MG63 (cell line): Measurements from ENCODE around the gene MUC5B. TPM values are rescaled to one million over a fixed set of nuclear protein-coding genes. Genes with fewer than 3 reads are reported as not detected.

Experiments used
- DNase-seq: peaks from one replicate; pipeline ENCODE4 v3.0.0-alpha.2; 2020
- H3K27me3 ChIP-seq: fragments of 250-450 bp; sonication (Bioruptor Pico); 2 replicates; pipeline ENCODE4 v1.5.1; 2020; ENCODE audit warnings: mild to moderate bottlenecking, moderate library complexity
- H3K36me3 ChIP-seq: fragments of 250-450 bp; sonication (Bioruptor Pico); 2 replicates; pipeline ENCODE4 v1.5.1; 2020; ENCODE audit warnings: mild to moderate bottlenecking, moderate library complexity
- H3K4me3 ChIP-seq: fragments of 250-450 bp; sonication (Bioruptor Pico); 2 replicates; pipeline ENCODE4 v1.5.1; 2020; ENCODE audit warnings: mild to moderate bottlenecking, moderate library complexity
- H3K9me3 ChIP-seq: fragments of 250-450 bp; sonication (Bioruptor Pico); 2 replicates; pipeline ENCODE4 v1.5.1; 2020; ENCODE audit warnings: mild to moderate bottlenecking, moderate library complexity
- total RNA-seq: library from RNA; depleted of rRNA; stranded (reverse); fragments of >200 nt; shearing (Covaris generic); gene quantifications from 2 replicates; pipeline ENCODE4 v1.2.3, GENCODE V29; 2014; ENCODE audit warnings: low replicate concordance

The MUC5B gene
- total RNA-seq, 1 experiment from 2014 or later = not detected

DNA sequence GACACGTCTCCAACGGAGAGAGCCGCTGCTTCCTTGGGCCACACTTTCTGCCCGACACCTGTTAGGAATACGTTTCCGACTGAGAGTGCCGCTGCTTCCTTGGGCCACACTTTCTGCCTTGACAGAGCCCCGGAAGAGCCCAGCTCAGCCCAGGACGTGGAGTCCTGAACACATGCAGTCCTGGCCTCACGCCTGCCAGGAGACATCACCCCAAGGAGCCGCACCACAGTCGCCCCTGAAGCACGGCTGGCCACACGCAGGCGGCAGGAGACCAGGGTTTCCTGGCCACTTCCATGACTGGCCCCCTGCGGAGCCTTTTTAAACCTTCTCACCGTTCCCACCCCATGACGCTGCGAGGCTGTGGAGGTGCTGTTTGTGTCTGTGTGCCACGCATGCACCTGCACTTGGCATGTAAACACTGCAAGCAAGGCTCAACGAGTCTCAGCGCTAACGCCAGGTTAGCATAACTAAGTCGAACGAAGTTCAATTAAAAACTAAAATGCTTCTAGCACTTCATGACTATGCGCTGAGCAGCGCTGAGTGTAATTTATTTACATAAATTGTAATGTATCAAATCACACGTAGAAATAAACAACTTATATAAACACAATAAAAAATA lies 77.8 kb downstream of the MUC5B start:
- Histone ChIP-seq H3K27me3 (no peaks in the 10 kb centered on the region), H3K36me3 (no peaks in the 10 kb centered on the region; the same call in 1 of the 2 replicates), H3K4me3 (no peak overlapping the region), H3K9me3 (no peaks in the 10 kb centered on the region)
- no peak for DNase-seq

DNA sequence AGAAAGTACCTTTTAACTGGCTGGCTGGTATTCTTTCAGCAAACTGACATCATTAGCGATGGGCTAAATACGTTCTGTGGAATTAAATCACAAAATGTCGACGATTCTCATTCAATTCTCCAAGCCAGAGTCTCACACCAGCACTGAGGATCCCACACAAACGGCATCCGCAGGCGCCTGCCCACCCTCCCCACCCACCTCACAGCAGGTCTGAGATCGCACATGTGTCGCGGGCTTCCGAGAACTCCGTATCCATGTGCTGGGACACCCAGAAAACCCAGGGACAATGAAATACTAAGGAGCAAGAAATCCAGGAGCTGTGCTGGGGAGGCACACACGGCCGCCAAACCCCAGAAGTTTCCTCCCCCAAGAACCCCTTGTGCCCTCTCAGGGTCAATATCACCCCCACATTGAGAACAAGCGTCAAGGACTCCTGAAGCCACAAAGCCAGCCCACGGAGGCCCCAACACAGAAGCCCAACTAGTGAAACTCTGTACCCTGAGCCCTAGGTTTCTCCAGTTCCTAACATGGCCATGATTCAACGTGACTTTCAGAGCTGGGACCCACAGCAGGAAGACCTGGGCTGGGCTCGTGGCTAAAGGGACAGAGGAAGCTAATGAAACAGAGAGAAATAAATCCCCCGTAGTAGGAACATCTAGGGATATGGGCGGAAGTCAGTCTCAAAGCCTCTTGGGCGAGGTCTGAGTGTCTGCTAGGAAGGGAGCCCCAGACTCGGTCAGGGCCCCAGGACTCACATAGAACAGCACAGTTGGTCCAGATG lies 78.5 kb downstream of the MUC5B start:
- Histone ChIP-seq H3K4me3 (no peak overlapping the region), H3K27me3 (no peaks in the 10 kb centered on the region), H3K36me3 (no peaks in the 10 kb centered on the region; the same call in 1 of the 2 replicates), H3K9me3 (no peaks in the 10 kb centered on the region)
- no peak for DNase-seq

DNA sequence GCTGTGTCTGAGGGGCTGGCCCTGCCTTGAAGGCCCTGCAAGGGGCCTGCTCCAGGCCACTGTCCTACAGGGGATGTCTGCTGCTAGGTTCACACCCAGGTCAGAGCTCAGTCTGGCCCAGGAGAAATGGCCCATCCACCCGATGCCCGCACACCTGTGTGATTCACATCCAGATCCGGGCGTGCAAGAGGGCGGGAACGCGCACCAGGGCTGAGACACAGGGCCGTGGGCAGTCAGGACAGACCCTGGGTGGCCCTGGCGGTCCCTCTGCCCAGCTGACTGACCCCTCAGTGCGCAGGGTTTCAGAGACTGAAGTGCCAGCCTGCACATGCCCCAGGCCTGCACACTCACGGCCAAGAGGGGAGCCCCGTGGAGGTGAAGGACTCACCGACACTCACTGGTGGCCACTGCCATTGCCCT lies 79.2 kb downstream of the MUC5B start:
- H3K9me3 ChIP-seq = no peaks in the 10 kb centered on the region
- no peaks in the 10 kb centered on the region; the same call in 1 of the 2 replicates for H3K36me3 ChIP-seq
- H3K27me3 ChIP-seq = no peaks in the 10 kb centered on the region
- DNase-seq = no peak
- H3K4me3 ChIP-seq = no peak overlapping the region

DNA sequence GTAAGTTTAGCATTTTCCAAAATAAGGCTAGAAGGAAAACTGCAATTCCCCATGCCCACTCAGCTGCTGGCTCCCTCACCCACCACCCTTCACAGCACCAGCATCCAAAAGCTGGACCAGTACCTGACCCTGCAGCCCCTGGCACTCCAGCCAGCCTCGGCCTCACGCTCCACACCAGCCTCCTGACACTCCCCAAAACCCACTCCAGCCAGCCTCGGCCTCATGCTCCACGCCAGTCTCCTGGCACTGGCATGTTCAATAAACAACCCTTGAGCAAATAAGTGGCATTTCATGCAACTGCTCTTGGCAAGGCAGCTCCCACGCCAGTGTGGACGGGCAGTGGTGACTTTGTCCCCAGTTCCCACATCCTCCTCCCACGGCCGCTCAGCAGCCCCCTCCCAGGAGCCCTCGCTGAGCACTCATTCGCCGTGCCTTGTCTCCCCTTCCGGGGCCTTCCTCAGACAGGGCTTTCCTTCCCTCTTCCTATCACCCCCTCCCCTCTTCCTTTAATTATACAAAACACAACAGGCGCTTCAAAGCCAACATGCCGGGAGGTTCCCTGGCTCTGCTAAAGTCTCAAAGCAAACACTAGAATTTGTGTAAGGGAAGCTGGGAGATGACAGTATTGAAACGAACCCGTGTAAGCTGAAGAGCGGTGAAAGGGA lies 79.7 kb downstream of the MUC5B start:
- Histone ChIP-seq H3K27me3 (no peaks in the 10 kb centered on the region), H3K4me3 (no peak overlapping the region), H3K36me3 (peaks cover 2% of the 10 kb centered on the region), H3K9me3 (no peaks in the 10 kb centered on the region)
- no peak for DNase-seq

DNA sequence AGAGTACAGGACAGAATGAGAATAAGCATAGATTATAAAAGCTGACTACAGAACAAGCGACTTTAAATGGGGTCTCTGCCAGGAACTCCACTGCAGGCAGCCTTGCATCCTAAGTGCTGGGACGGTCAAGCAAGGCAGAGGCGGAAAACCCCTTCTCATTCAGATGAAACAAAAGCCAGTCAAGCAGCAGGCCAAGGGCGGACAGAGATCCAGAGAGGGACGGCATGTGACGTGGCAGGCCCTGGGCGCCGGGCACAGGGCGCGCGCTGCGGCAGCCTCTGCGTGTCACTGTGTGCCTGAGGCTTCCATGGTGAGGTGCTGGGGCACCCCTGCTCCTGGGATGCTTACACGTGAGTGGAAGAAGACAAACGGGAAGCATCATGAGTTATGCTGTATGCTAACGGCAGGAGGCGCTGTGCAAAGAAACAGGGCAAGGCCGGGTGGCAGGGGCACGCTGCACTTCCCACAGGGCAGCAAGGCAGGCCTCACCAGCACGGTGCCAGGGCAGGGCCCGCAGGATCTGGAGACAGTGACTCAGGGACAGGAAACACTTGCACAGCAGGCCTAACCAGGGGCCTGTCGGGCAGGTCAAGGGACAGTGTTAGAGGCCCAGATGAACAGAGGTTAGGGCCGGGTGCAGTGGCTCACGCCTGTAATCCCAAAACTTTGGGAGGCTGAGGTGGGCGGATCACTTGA lies 80.4 kb downstream of the MUC5B start:
- H3K9me3 ChIP-seq = no peaks in the 10 kb centered on the region
- DNase-seq = no peak

DNA sequence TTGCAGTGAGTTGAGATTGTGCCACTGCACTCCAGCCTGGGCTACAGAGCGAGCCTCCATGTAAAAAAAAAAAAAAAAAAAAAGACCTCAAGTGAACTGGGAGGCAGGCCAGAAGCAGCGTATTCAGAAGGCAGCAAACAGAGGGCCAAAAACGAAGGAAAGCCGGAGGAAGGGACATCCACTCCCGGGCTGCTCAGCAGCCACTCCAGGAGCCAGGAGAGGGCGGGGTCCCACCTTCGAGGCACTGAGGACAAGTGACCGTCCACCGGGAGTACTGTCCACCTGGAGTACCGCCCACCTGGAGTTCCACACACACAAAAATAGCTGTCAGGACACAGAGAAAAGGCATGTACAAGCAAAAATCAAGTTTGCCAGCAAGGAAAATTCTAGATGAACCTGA lies 81.1 kb downstream of the MUC5B start:
- peaks cover 2% of the 10 kb centered on the region for H3K36me3 ChIP-seq
- DNase-seq = no peak
- no peak overlapping the region for H3K4me3 ChIP-seq
- no peaks in the 10 kb centered on the region for H3K27me3 ChIP-seq
- no peaks in the 10 kb centered on the region for H3K9me3 ChIP-seq

More for the DNA sequence above, 80.4 kb downstream of the MUC5B start:
- Histone ChIP-seq H3K36me3 (peaks cover 2% of the 10 kb centered on the region), H3K27me3 (no peaks in the 10 kb centered on the region), H3K4me3 (no peak overlapping the region)

DNA sequence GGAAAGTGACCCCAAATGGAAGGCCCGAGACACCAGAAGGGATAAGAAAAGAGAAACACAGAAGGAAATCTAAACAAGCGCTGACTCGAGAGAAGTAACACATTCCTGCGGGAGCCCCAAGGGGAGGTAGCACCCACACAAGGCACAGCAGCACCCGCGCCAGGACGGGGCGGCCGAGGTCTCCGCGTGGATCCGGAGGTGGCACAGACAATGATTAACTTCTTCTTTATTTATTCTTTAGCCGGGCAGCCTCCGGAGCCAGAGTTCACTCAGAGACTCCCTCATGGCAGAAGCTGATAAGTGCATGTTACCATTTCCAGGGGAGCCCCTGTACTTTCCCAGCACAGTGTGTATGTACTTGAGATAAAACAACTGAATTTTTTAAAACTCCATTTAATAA lies 81.5 kb downstream of the MUC5B start:
- no peak for DNase-seq
- no peak overlapping the region for H3K4me3 ChIP-seq
- H3K9me3 ChIP-seq = no peaks in the 10 kb centered on the region
- H3K27me3 ChIP-seq = no peaks in the 10 kb centered on the region
- H3K36me3 ChIP-seq = peaks cover 2% of the 10 kb centered on the region

DNA sequence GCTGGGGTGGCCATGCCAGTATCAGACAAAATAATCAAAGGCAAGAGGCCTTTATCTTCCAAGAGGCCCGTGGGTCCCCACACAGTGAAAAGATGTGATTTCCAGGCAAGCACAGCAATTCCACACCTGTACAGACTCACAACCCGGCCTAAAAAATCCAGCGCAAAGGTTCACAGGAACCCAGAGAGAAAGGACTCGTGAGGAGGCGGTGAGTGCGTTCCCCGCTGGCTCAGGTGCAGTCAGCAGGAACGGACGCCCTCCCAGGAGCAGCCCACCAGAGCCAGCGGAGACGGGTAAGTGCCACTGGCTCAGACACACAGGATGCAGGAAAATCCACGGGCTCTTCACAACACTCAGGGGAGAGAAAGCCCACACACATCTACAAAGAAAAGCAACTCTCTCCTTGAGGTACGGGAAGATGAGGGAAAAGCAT lies 82.2 kb downstream of the MUC5B start:
- Histone ChIP-seq H3K4me3 (no peak overlapping the region), H3K9me3 (no peaks in the 10 kb centered on the region), H3K27me3 (no peaks in the 10 kb centered on the region), H3K36me3 (peaks cover 2% of the 10 kb centered on the region)
- DNase-seq = no peak

DNA sequence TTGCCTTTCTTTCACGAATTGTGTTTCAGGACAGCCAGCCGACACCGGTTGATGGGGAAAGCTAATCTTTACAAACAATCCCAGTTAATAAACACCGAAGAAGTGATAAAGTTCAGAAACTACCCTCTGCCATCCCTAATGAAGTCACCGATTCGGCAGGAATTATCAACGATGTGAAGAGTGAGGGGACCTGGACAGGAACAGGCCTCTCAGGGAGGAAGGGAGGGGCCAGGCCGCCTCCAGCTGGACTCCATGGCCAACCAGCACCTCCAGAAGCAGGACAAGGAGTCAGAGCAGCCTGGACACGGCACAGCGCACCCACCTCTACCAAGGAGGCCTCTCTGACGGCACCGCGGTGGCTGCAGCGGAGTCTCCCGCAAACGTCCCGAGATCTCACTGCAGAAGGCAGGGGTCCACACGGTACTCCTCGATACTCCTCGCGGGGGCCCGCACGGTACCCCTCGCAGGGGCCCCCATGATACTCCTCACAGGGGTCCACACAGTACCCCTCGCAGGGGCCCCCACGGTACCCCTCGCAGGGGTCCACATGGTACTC lies 82.7 kb downstream of the MUC5B start:
- H3K4me3 ChIP-seq = no peak overlapping the region
- no peak for DNase-seq
- H3K9me3 ChIP-seq = peaks cover under 1% of the 10 kb centered on the region; the same call in 1 of the 2 replicates
- H3K36me3 ChIP-seq = peaks cover 2% of the 10 kb centered on the region
- H3K27me3 ChIP-seq = no peaks in the 10 kb centered on the region

DNA sequence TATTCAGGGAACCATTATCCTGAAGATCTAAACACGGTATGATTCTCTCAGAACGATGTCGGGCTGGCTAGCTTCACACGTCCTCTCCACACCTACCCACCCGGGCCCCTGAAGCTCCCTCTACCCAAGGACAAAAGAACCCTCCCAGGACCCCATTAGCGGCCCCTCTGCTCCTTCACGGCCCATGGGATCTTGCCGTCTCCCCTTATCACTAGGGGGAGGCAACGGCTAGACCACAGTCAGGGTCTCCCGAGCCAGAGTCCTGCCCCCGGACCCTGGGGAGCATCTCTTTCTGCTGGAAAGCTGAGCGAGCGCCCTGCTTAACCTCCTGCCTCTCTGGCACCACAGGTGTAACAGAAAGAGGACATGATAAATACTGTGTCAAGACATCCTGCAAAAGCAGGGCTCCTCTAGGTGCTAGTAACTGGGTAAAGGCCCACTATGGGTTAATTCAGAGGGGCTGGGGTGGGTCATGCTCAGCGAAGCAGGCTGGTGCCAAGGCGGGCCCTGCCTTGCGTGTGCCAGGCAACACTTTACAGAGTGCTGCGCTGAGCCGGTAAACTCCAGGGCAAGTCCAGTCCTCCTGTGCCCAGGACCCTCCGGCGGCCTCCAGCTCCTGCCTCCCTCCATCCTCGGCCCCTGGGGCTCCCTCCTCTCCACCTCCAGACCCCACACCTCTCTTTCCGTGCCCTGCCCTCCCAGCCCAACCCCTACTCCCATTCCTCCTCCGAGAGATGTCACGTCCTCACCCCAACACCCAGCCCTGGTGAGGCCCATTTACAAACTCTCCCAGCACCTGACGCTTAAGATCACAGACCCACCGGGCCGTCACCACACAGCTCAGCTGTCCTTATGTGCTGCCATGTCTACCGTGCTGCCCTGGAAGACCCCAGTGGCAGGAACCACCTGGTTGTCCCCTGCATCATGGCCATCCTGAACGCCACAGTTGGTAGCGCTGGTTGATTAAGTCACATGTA lies 83.6 kb downstream of the MUC5B start:
- DNase-seq = no peak
- Histone ChIP-seq H3K36me3 (peaks cover 2% of the 10 kb centered on the region), H3K27me3 (no peaks in the 10 kb centered on the region), H3K9me3 (peaks cover 5% of the 10 kb centered on the region), H3K4me3 (no peak overlapping the region)

DNA sequence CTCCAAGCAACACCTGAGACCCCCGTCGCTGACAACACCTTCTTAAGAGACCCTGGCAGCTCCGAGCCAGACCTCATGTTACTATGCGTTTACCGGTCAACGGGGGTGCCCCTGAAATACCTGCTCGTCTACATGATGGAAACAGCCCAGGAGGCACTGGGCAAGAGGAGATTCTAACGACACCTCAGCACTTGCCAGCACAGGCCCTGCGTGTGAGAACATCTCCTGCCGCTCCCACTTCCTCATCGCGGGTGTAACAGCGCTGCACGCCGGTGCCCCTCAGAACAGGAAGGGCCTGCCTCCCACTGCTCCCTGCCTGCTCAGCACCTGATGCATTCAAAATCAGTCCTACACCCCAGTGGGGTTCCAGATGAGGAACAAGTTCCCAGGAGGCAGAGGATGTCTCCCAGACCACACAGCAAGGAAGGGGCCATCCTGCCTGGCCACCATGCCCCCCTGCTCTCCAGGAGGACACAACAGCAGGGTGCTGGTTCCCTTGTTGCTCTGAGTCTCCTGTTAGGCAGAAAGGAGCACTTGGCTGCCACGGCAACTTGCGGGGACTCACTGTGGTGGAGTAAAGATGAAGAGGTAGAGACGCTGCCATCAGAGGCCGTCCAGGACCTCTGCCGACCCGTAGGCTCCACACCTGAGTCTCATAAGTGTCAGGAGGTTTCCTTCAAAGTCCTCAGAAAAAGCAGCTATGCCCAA lies 84.5 kb downstream of the MUC5B start:
- Histone ChIP-seq H3K36me3 (peaks cover 2% of the 10 kb centered on the region), H3K9me3 (peaks cover 9% of the 10 kb centered on the region), H3K27me3 (no peaks in the 10 kb centered on the region), H3K4me3 (no peak overlapping the region)
- DNase-seq = no peak

DNA sequence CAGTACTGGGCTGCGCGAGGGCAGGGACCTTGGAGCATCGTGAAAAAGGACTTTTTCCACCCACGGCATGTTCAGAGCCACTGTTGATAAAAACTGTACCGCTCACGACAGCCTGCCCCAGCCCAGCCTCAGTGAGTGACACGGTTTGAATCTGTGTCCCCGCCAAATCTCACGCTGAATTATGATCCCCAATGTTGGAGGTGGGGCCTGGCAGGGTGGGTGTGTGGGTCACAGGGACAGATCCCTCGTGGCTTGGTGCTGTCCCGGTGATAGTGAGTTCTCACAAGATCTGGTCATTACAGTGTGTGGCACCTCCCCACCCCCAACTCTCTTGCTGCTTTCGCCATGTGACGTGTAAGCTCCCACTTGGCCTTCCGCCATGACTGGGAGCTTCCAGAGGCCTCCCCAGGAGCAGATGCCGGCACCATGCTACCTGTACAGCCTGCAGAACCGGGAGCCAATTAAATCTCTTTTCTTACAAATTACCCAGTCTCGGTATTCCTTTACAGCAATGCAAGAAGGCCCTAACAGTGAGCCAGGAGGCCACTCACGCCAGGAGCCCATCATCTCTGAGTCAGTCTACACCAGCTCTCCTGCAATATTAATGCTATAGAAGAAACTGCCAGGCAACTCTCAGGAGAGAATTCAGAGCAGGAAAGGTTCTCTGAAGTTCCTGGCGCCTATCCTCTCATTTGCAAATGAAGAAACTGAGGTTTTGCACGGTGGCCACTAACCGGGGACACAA lies 85.3 kb downstream of the MUC5B start:
- Histone ChIP-seq H3K36me3 (peaks cover 2% of the 10 kb centered on the region), H3K4me3 (peak overlapping the region; percentile 67), H3K27me3 (no peaks in the 10 kb centered on the region), H3K9me3 (peaks cover 9% of the 10 kb centered on the region)
- DNase-seq = peak; percentile 37

DNA sequence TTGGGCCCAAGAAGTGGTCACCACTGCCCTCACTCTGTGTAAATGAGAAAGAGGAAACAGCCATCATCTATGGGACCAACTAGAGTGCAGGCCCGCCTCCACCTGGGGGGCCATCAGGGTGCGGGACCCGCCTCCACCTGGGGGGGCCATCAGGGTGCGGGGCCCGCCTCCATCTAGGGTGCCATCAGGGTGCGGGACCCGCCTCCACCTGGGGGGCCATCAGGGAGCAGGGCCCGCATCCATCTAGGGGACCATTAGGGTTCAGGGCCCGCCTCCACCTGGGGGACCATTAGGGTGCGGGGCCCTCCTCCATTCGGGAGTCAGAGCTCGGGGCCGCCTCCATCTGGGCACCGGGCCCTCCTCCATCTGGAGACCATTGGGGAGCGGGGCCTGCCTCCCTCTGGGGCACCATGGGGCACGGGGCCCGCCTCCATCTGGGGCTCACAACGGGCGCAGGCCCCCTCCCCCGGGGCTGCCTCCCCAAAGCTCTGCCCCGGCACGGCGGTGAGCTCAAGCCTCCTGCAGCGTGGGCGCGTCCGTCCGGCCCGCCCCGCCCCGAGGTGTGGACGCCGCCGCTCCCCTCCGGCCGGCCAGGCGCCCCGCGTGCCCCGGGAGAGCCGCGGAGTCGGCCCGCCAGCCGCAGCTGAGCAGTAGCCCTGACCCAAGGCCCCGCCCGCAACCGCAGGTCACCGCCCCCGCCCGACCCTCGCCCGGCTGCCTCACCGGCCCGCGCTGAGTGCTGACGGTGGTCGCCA lies 86.1 kb downstream of the MUC5B start:
- H3K36me3 ChIP-seq = peaks cover 2% of the 10 kb centered on the region
- H3K4me3 ChIP-seq = peak overlapping the region; percentile 67
- no peaks in the 10 kb centered on the region for H3K27me3 ChIP-seq
- DNase-seq = peak; percentile 67
- peaks cover 9% of the 10 kb centered on the region for H3K9me3 ChIP-seq
